ENCODE measurements around the gene PCSK6. TPM values are rescaled to one million over a fixed set of nuclear protein-coding genes. Genes with fewer than 3 reads are reported as not detected.

Gene PCSK6
- total RNA-seq, 1 donor from 2014 or later = 0.40 TPM

- Mint-ChIP-seq H3K27ac (ENCODE audit: unreplicated experiment) (no peak overlapping the region), H3K36me3 (ENCODE audit: low read depth) (no peaks in the 10 kb centered on the region)
Measured at GRCh38 chr15:101498076-101498716, 8.7 kb upstream of the PCSK6 start.

GRCh38 chr15:101497484-101498034, 8.1 kb upstream of the PCSK6 start:
- Mint-ChIP-seq H3K27me3 (ENCODE audit: low read depth) (peaks cover 45% of the 10 kb centered on the region), H3K9me3 (ENCODE audit: low read depth) (no peaks in the 10 kb centered on the region), H3K36me3 (ENCODE audit: low read depth) (no peaks in the 10 kb centered on the region), H3K4me1 (ENCODE audit: low read depth) (peaks cover 13% of the 10 kb centered on the region), H3K27ac (ENCODE audit: unreplicated experiment) (no peak overlapping the region), H3K4me3 (ENCODE audit: unreplicated experiment) (no peak overlapping the region)
- TF ChIP-seq CTCF (IDR thresholded peaks at IDR 0.05) = no peak
- DNase-seq (ENCODE audit: low spot score) = no peak

More at GRCh38 chr15:101498076-101498716, 8.7 kb upstream of the PCSK6 start:
- Mint-ChIP-seq H3K9me3 (ENCODE audit: low read depth) (no peaks in the 10 kb centered on the region), H3K4me1 (ENCODE audit: low read depth) (peaks cover 13% of the 10 kb centered on the region), H3K27me3 (ENCODE audit: low read depth) (peaks cover 45% of the 10 kb centered on the region), H3K4me3 (ENCODE audit: unreplicated experiment) (no peak overlapping the region)
- no peak for TF ChIP-seq CTCF (IDR thresholded peaks at IDR 0.05)
- no peak for DNase-seq (ENCODE audit: low spot score)

GRCh38 chr15:101497017-101497416, 7.5 kb upstream of the PCSK6 start:
- no peaks in the 10 kb centered on the region for H3K9me3 Mint-ChIP-seq (ENCODE audit: low read depth)
- no peak for TF ChIP-seq CTCF (IDR thresholded peaks at IDR 0.05)
- H3K4me3 Mint-ChIP-seq (ENCODE audit: unreplicated experiment) = no peak overlapping the region
- peaks cover 13% of the 10 kb centered on the region for H3K4me1 Mint-ChIP-seq (ENCODE audit: low read depth)
- H3K36me3 Mint-ChIP-seq (ENCODE audit: low read depth) = no peaks in the 10 kb centered on the region
- no peak for DNase-seq (ENCODE audit: low spot score)
- H3K27me3 Mint-ChIP-seq (ENCODE audit: low read depth) = peaks cover 47% of the 10 kb centered on the region
- H3K27ac Mint-ChIP-seq (ENCODE audit: unreplicated experiment) = no peak overlapping the region

GRCh38 chr15:101496198-101496986, 6.9 kb upstream of the PCSK6 start:
- Mint-ChIP-seq H3K4me3 (ENCODE audit: unreplicated experiment) (no peak overlapping the region), H3K4me1 (ENCODE audit: low read depth) (peaks cover 13% of the 10 kb centered on the region), H3K9me3 (ENCODE audit: low read depth) (no peaks in the 10 kb centered on the region), H3K36me3 (ENCODE audit: low read depth) (no peaks in the 10 kb centered on the region), H3K27me3 (ENCODE audit: low read depth) (peaks cover 49% of the 10 kb centered on the region), H3K27ac (ENCODE audit: unreplicated experiment) (no peak overlapping the region)
- DNase-seq (ENCODE audit: low spot score) = no peak
- no peak for TF ChIP-seq CTCF (IDR thresholded peaks at IDR 0.05)

- DNase-seq (ENCODE audit: low spot score) = no peak
- peaks cover 12% of the 10 kb centered on the region for H3K4me1 Mint-ChIP-seq (ENCODE audit: low read depth)
Measured at GRCh38 chr15:101495334-101496197, 6.1 kb upstream of the PCSK6 start.

More at GRCh38 chr15:101495334-101496197, 6.1 kb upstream of the PCSK6 start:
- H3K36me3 Mint-ChIP-seq (ENCODE audit: low read depth) = no peaks in the 10 kb centered on the region
- no peak overlapping the region for H3K27ac Mint-ChIP-seq (ENCODE audit: unreplicated experiment)
- TF ChIP-seq CTCF (IDR thresholded peaks at IDR 0.05) = no peak
- peaks cover 52% of the 10 kb centered on the region for H3K27me3 Mint-ChIP-seq (ENCODE audit: low read depth)
- H3K4me3 Mint-ChIP-seq (ENCODE audit: unreplicated experiment) = no peak overlapping the region
- H3K9me3 Mint-ChIP-seq (ENCODE audit: low read depth) = no peaks in the 10 kb centered on the region
